HCT116 (cell line): ENCODE measurements around the gene OXT. TPM values are rescaled to one million over a fixed set of nuclear protein-coding genes. Genes with fewer than 3 reads are reported as not detected.

Experiments
- ATAC-seq: fragments of 200-7000 bp; cut with Tn5 transposase; 2 replicates; pipeline ENCODE4 v1.9.1; 2020; ENCODE audit warnings: mild to moderate bottlenecking, moderate library complexity
- BruUV-seq: library from RNA; stranded (reverse); fragments of 400-500 nt; replicated peaks from 2 replicates; lab custom pipeline; 2021; lab: Mats Ljungman, UMichigan
- CTCF ChIA-PET: fragments of 300-600 bp; sonication (Branson Sonifier 250); formaldehyde crosslinking; loops from one replicate; lab custom pipeline; 2021; ENCODE audit warnings: antibody characterized with exemption; lab: Charles Lee
- POLR2A ChIA-PET: fragments of 300-600, 350-600 bp; sonication (Branson Sonifier 250); formaldehyde crosslinking; loops from one replicate; lab custom pipeline; 2021; ENCODE audit warnings: antibody characterized with exemption; lab: Charles Lee
- RAD21 ChIA-PET, 2 experiments: fragments of 300-600 bp; sonication (Branson Sonifier 250); formaldehyde crosslinking; loops; one replicate each; lab custom pipeline; 2023; ENCODE audit warnings: low total read pairs in 2 of 2; ENCODE audit not compliant: uncharacterized antibody in 2 of 2, unreplicated experiment in 2 of 2, low non-redundant PET in 1 of 2; lab: Charles Lee
- DNase-seq: peaks from one replicate; pipeline ENCODE4 v3.0.0-alpha.2; 2010; ENCODE audit warnings: low read depth, low spot score
- H2AFZ ChIP-seq: fragments of 200-600 bp; shearing (Covaris generic), sonication (generic); 2 replicates; pipeline ENCODE4 v1.6.1; 2017; ENCODE audit warnings: low read depth, mixed run types, mixed read lengths, antibody characterized with exemption, low read length; ENCODE audit not compliant: poor library complexity, severe bottlenecking
- H3K27ac ChIP-seq: 2 replicates; pipeline ENCODE4 v1.5.1; 2012; ENCODE audit warnings: low read depth, low read length
- H3K27me3 ChIP-seq: fragments of 200-600 bp; sonication (generic); 2 replicates; pipeline ENCODE4 v1.6.1; 2016; ENCODE audit warnings: mixed run types, low read length, mixed read lengths; ENCODE audit not compliant: insufficient read depth
- H3K36me3 ChIP-seq, 2 experiments: fragments of 200-500 bp in 1 of 2; fragments of 200-600 bp in 1 of 2; sonication (Bioruptor generic) in 1 of 2; sonication (generic) in 1 of 2; 2 replicates each; pipeline versions ENCODE4 v1.5.1 to v1.6.1; 2014 to 2016; ENCODE audit warnings: low read length in 2 of 2, inconsistent platforms in 1 of 2, mixed read lengths in 1 of 2, mixed run types in 1 of 2; ENCODE audit not compliant: insufficient read depth in 2 of 2, control insufficient read depth in 1 of 2
- H3K4me1 ChIP-seq, 2 experiments: fragments of 200-600 bp in 1 of 2; sonication (generic) in 1 of 2; 2 replicates each; pipeline versions ENCODE4 v1.5.1 to v1.6.1; 2012 to 2017; ENCODE audit warnings: low read length in 2 of 2, inconsistent platforms in 1 of 2, mild to moderate bottlenecking in 1 of 2, mixed read lengths in 1 of 2, mixed run types in 1 of 2, moderate library complexity in 1 of 2; ENCODE audit not compliant: insufficient read depth in 2 of 2, control insufficient read depth in 1 of 2
- H3K4me2 ChIP-seq: fragments of 200-600 bp; sonication (generic); 2 replicates; pipeline ENCODE4 v1.6.1; 2017; ENCODE audit warnings: mixed run types, low read length, mixed read lengths
- H3K4me3 ChIP-seq, 2 experiments: fragments of 200-600 bp in 1 of 2; sonication (generic) in 1 of 2; replicated peaks in 1 of 2; 2 replicates each; pipeline ENCODE4 v1.5.1; 2011 to 2016; ENCODE audit warnings: low read length in 2 of 2, control low read depth in 1 of 2, low read depth in 1 of 2, mild to moderate bottlenecking in 1 of 2, mixed read lengths in 1 of 2, mixed run types in 1 of 2
- H3K79me2 ChIP-seq: fragments of 200-600 bp; sonication (generic); 2 replicates; pipeline ENCODE4 v1.6.1; 2017; ENCODE audit warnings: mild to moderate bottlenecking, mixed run types, low read length, moderate library complexity, mixed read lengths; ENCODE audit not compliant: insufficient read depth
- H3K9ac ChIP-seq: fragments of 200-600 bp; sonication (generic); 2 replicates; pipeline ENCODE4 v1.6.1; 2016; ENCODE audit warnings: low read length, mixed read lengths
- H3K9me2 ChIP-seq: fragments of 200-600 bp; sonication (generic), shearing (Covaris generic); 2 replicates; pipeline ENCODE4 v1.6.1; 2017; ENCODE audit warnings: mixed run types, mild to moderate bottlenecking, moderate library complexity; ENCODE audit not compliant: insufficient read depth
- H3K9me3 ChIP-seq, 2 experiments: fragments of 200-500 bp in 1 of 2; fragments of 200-600 bp in 1 of 2; sonication (Bioruptor generic) in 1 of 2; sonication (generic) in 1 of 2; 2 replicates each; pipeline ENCODE4 v1.6.1; 2014 to 2017; ENCODE audit warnings: low read length in 2 of 2, mixed read lengths in 2 of 2, inconsistent platforms in 1 of 2, low read depth in 1 of 2, mild to moderate bottlenecking in 1 of 2, mixed run types in 1 of 2, moderate library complexity in 1 of 2; ENCODE audit not compliant: control insufficient read depth in 1 of 2, insufficient read depth in 1 of 2
- H4K20me1 ChIP-seq: fragments of 200-600 bp; sonication (generic), shearing (Covaris generic); 2 replicates; pipeline ENCODE4 v1.6.1; 2017; ENCODE audit warnings: mixed run types, mild to moderate bottlenecking, moderate library complexity; ENCODE audit not compliant: insufficient read depth
- ELF1 ChIP-seq: IDR thresholded peaks from 2 replicates; pipeline ENCODE4 v1.6.1; 2012; ENCODE audit warnings: low read depth, borderline replicate concordance
- EZH2 ChIP-seq: fragments of 200-600 bp; sonication (generic); IDR thresholded peaks from 2 replicates; pipeline ENCODE4 v1.6.1; 2017; ENCODE audit warnings: antibody characterized with exemption, mixed run types
- POLR2A ChIP-seq: IDR thresholded peaks from 2 replicates; pipeline ENCODE4 v1.7.0; 2011; ENCODE audit warnings: borderline replicate concordance; ENCODE audit not compliant: insufficient read depth, insufficient read length; ENCODE audit errors: extremely low read depth
- RAD21 ChIP-seq: IDR thresholded peaks from 2 replicates; pipeline ENCODE4 v1.6.1; 2012; ENCODE audit warnings: low read depth, mild to moderate bottlenecking
- TCF7L2 ChIP-seq: IDR thresholded peaks from 2 replicates; pipeline ENCODE4 v1.7.0; 2011; ENCODE audit warnings: borderline replicate concordance, inconsistent platforms; ENCODE audit not compliant: insufficient read depth, insufficient read length; ENCODE audit errors: extremely low read depth
- ZFX ChIP-seq: fragments of 450-650 bp; IDR thresholded peaks from 2 replicates; pipeline ENCODE4 v1.6.1; 2017
- intact Hi-C: fragments of 100-400 bp; cut with micrococcal nuclease; formaldehyde crosslinking; loops from 2 replicates; pipeline ENCODE4 v1.10.0; 2022
- total RNA-seq: library from RNA; stranded (reverse); gene quantifications from one replicate; pipeline ENCODE4 v1.2.1, GENCODE V29; 2021; ENCODE audit not compliant: unreplicated experiment

Gene OXT
- total RNA-seq, 1 experiment from 2014 or later = not detected

GRCh38 chr20:3046677-3047462 lies 24.6 kb upstream of the OXT start:
- peak; percentile 21 for ATAC-seq
- peak overlapping the region; percentile 87 for H3K27ac ChIP-seq
- peak overlapping the region; percentile 97 for H3K4me2 ChIP-seq
- H3K4me3 ChIP-seq = peak overlapping the region; percentile 73 to 97
- TF ChIP-seq TCF7L2 (no peak), POLR2A (no peak), ELF1 (no peak), RAD21 (no peak), ZFX (peak; percentile 73), EZH2 (no peak)
- H3K9ac ChIP-seq = peak overlapping the region; percentile 88
- no peaks in the 10 kb centered on the region for H3K27me3 ChIP-seq
- intact Hi-C loops = no loop called here
- H3K4me1 ChIP-seq = peaks cover under 1 to 28% of the 10 kb centered on the region in 2 experiments; a peak in 3 of 4 replicates
- H3K9me2 ChIP-seq = no peaks in the 10 kb centered on the region
- peak; percentile 34 for DNase-seq
- ChIA-PET CTCF (interaction anchor here (0.9 kb wide), 1 partner anchor 230 kb away, joined by 3 read pairs; no protein-coding TSS in a partner anchor), POLR2A (no interaction called here), RAD21 (interaction anchor here in 1 of 2 experiments (0.6 kb wide), 1 partner anchor 94 kb away, joined by 4 read pairs; no protein-coding TSS in a partner anchor)
- peaks cover 27% of the 10 kb centered on the region for H3K79me2 ChIP-seq
- H3K36me3 ChIP-seq = peaks cover 5 to 13% of the 10 kb centered on the region in 2 experiments; a peak in 2 of 4 replicates
- H3K9me3 ChIP-seq = no peaks in the 10 kb centered on the region
- BruUV-seq = no TSS peak
- H2AFZ ChIP-seq = no peak overlapping the region
- H4K20me1 ChIP-seq = no peaks in the 10 kb centered on the region
